ENCODE data around the gene HOXC10. TPM values are rescaled to one million over a fixed set of nuclear protein-coding genes. Genes with fewer than 3 reads are reported as not detected.

The HOXC10 gene
- total and polyA plus RNA-seq, 2 experiments from 2014 or later: not detected

DNA sequence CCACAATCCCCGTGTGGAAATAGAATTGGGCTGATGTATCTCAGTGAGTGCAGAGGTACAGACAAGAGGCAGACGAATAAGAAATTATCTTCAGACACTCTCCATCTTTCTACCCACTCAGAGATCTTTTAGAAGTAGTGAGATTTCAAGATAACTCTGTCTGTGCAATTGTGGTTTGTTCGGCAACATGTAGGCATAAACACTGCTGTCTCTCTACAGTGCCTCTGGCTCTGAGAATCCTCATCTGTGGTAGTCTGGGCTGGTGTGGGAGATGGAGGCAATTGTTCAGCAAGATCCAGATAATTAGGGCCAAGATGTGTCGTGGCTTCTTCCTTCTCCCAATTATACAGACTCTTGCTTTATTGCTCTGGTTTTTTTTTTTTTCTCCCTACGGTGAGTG, 43.2 kb upstream of the HOXC10 start:
- Mint-ChIP-seq H3K4me3 (no peak overlapping the region), H3K36me3 (ENCODE audit: low read depth) (no peaks in the 10 kb centered on the region; the same call in 2 of the 3 replicates), H3K27me3 (ENCODE audit: insufficient read depth, low read depth, poor library complexity) (peaks cover 97% of the 10 kb centered on the region), H3K27ac (no peak overlapping the region), H3K9me3 (no peaks in the 10 kb centered on the region; the same call in 2 of the 3 replicates), H3K4me1 (peaks cover 15% of the 10 kb centered on the region)
- no peak for TF ChIP-seq ZNF331 (CRISPR knock-in tag; IDR thresholded peaks at IDR 0.05; ENCODE audit: low read depth)
- no peak for TF ChIP-seq ZNF114 (CRISPR knock-in tag; IDR thresholded peaks at IDR 0.05)
- TF ChIP-seq NANOG (IDR thresholded peaks at IDR 0.05; ENCODE audit: borderline replicate concordance): no peak
- TF ChIP-seq, protein P1, sequence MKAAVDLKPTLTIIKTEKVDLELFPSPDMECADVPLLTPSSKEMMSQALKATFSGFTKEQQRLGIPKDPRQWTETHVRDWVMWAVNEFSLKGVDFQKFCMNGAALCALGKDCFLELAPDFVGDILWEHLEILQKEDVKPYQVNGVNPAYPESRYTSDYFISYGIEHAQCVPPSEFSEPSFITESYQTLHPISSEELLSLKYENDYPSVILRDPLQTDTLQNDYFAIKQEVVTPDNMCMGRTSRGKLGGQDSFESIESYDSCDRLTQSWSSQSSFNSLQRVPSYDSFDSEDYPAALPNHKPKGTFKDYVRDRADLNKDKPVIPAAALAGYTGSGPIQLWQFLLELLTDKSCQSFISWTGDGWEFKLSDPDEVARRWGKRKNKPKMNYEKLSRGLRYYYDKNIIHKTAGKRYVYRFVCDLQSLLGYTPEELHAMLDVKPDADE (IDR thresholded peaks at IDR 0.05): no peak
- TF ChIP-seq, protein P2, sequence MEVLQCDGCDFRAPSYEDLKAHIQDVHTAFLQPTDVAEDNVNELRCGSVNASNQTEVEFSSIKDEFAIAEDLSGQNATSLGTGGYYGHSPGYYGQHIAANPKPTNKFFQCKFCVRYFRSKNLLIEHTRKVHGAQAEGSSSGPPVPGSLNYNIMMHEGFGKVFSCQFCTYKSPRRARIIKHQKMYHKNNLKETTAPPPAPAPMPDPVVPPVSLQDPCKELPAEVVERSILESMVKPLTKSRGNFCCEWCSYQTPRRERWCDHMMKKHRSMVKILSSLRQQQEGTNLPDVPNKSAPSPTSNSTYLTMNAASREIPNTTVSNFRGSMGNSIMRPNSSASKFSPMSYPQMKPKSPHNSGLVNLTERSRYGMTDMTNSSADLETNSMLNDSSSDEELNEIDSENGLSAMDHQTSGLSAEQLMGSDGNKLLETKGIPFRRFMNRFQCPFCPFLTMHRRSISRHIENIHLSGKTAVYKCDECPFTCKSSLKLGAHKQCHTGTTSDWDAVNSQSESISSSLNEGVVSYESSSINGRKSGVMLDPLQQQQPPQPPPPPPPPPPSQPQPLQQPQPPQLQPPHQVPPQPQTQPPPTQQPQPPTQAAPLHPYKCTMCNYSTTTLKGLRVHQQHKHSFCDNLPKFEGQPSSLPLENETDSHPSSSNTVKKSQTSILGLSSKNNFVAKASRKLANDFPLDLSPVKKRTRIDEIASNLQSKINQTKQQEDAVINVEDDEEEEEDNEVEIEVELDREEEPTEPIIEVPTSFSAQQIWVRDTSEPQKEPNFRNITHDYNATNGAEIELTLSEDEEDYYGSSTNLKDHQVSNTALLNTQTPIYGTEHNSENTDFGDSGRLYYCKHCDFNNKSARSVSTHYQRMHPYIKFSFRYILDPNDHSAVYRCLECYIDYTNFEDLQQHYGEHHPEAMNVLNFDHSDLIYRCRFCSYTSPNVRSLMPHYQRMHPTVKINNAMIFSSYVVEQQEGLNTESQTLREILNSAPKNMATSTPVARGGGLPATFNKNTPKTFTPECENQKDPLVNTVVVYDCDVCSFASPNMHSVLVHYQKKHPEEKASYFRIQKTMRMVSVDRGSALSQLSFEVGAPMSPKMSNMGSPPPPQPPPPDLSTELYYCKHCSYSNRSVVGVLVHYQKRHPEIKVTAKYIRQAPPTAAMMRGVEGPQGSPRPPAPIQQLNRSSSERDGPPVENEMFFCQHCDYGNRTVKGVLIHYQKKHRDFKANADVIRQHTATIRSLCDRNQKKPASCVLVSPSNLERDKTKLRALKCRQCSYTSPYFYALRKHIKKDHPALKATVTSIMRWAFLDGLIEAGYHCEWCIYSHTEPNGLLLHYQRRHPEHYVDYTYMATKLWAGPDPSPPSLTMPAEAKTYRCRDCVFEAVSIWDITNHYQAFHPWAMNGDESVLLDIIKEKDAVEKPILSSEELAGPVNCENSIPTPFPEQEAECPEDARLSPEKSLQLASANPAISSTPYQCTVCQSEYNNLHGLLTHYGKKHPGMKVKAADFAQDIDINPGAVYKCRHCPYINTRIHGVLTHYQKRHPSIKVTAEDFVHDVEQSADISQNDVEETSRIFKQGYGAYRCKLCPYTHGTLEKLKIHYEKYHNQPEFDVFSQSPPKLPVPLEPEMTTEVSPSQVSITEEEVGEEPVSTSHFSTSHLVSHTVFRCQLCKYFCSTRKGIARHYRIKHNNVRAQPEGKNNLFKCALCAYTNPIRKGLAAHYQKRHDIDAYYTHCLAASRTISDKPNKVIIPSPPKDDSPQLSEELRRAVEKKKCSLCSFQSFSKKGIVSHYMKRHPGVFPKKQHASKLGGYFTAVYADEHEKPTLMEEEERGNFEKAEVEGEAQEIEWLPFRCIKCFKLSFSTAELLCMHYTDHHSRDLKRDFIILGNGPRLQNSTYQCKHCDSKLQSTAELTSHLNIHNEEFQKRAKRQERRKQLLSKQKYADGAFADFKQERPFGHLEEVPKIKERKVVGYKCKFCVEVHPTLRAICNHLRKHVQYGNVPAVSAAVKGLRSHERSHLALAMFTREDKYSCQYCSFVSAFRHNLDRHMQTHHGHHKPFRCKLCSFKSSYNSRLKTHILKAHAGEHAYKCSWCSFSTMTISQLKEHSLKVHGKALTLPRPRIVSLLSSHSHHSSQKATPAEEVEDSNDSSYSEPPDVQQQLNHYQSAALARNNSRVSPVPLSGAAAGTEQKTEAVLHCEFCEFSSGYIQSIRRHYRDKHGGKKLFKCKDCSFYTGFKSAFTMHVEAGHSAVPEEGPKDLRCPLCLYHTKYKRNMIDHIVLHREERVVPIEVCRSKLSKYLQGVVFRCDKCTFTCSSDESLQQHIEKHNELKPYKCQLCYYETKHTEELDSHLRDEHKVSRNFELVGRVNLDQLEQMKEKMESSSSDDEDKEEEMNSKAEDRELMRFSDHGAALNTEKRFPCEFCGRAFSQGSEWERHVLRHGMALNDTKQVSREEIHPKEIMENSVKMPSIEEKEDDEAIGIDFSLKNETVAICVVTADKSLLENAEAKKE (CRISPR knock-in tag; IDR thresholded peaks at IDR 0.05): no peak
- TF ChIP-seq STAT1 (IDR thresholded peaks at IDR 0.05; ENCODE audit: unreplicated experiment): no peak
- TF ChIP-seq EZH2 (IDR thresholded peaks at IDR 0.05; ENCODE audit: low read depth, unreplicated experiment): peak; percentile 68
- H3F3A ChIP-seq (replicated peaks; ENCODE audit: low read depth): peaks cover 40% of the 10 kb centered on the region
- no peak overlapping the region for H3K4me2 ChIP-seq
- DNase-seq (ENCODE audit: low spot score) (no peak), ATAC-seq (no peak)
- no peak overlapping the region for H3K27ac ChIP-seq (ENCODE audit: low read depth)
- H3K36me3 ChIP-seq (ENCODE audit: insufficient read depth): no peaks in the 10 kb centered on the region
- peaks cover 59% of the 10 kb centered on the region for H4K20me1 ChIP-seq (replicated peaks; ENCODE audit: insufficient read depth)
- no peak overlapping the region for H2AFZ ChIP-seq
- peaks cover 100% of the 10 kb centered on the region for H3K27me3 ChIP-seq (ENCODE audit: insufficient read depth)
- H3K79me2 ChIP-seq (replicated peaks; ENCODE audit: insufficient read depth): no peaks in the 10 kb centered on the region
- H3K4me3 ChIP-seq: no peak overlapping the region
- peaks cover 28% of the 10 kb centered on the region; the same call in 1 of the 2 replicates for H3K4me1 ChIP-seq (ENCODE audit: insufficient read depth)
- no peaks in the 10 kb centered on the region for H3K9me2 ChIP-seq (ENCODE audit: insufficient read depth)

All from GM23338 (cell line).